A673 (cell line): ENCODE data around the gene PTCRA.

Experiments
- EZH2 ChIP-seq: fragments of 200-600 bp; sonication (generic); IDR thresholded peaks from 2 replicates; pipeline ENCODE4 v1.6.1; 2017; ENCODE audit warnings: borderline replicate concordance, low read depth, mild to moderate bottlenecking, mixed read lengths, antibody characterized with exemption, low read length; ENCODE audit not compliant: poor library complexity, severe bottlenecking
- TF ChIP-seq, protein P1 (sequence below): fragments of 300-800, 200-600 bp; sonication (generic); conservative IDR thresholded peaks from 2 replicates; pipeline ENCODE4 v1.5.1; 2017; ENCODE audit warnings: low read depth, mild to moderate bottlenecking, antibody characterized with exemption, low read length, moderate library complexity, mixed read lengths

DNA sequence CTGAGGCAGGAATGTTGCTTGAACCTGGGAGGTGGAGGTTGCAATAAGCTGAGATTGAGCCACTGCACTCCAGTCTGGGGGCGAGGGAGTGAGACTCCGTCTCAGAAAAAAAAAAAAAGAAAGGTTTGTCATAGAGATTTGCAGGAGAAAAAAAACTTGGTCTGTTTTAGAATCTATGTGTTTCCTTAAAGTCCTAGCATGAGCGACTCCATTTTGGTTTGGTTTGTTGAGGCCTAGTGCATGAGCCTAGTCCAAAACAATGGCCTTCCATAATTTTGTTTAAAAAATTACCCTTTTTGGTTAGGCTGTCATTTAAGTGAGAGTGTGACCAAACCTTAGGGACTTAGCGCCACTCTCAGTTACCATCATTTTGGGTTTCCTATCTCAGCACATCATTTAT lies 36.5 kb downstream of the PTCRA start:
- TF ChIP-seq, protein P1, sequence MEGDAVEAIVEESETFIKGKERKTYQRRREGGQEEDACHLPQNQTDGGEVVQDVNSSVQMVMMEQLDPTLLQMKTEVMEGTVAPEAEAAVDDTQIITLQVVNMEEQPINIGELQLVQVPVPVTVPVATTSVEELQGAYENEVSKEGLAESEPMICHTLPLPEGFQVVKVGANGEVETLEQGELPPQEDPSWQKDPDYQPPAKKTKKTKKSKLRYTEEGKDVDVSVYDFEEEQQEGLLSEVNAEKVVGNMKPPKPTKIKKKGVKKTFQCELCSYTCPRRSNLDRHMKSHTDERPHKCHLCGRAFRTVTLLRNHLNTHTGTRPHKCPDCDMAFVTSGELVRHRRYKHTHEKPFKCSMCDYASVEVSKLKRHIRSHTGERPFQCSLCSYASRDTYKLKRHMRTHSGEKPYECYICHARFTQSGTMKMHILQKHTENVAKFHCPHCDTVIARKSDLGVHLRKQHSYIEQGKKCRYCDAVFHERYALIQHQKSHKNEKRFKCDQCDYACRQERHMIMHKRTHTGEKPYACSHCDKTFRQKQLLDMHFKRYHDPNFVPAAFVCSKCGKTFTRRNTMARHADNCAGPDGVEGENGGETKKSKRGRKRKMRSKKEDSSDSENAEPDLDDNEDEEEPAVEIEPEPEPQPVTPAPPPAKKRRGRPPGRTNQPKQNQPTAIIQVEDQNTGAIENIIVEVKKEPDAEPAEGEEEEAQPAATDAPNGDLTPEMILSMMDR, result no peak
- no peak for TF ChIP-seq EZH2
